A549 (cell line): ENCODE data around the gene POLR2J2.
"Not testable (repeated sequence)": the region's sequence is repeated elsewhere in the genome, so short reads cannot be mapped to it uniquely, and the experiment has no call there.

Experiments used
- CBX8 ChIP-seq: fragments of 200-600 bp; sonication (generic); IDR thresholded peaks from 2 replicates; pipeline ENCODE4 v1.6.1; 2016
- CTCF ChIP-seq: fragments of >200 bp; sonication (Bioruptor Twin); formaldehyde crosslinking; IDR thresholded peaks from 3 replicates; pipeline ENCODE4 v1.5.1; 2016
- EHMT2 ChIP-seq: fragments of 200-600 bp; sonication (generic); IDR thresholded peaks from 2 replicates; pipeline ENCODE4 v1.6.1; 2016; ENCODE audit warnings: antibody characterized with exemption, low read depth, mild to moderate bottlenecking, moderate library complexity
- EP300 ChIP-seq, 2 experiments: fragments of >200 bp; sonication (Bioruptor Twin); formaldehyde crosslinking; IDR thresholded peaks; 2 replicates in 1 of 2; 3 replicates in 1 of 2; pipeline ENCODE4 v1.6.1; 2016 to 2017
- JUNB ChIP-seq: fragments of >200 bp; sonication (Bioruptor Twin); formaldehyde crosslinking; IDR thresholded peaks from 2 replicates; pipeline ENCODE4 v1.6.1; 2016
- MAZ ChIP-seq: fragments of 150-350 bp; IDR thresholded peaks from 2 replicates; pipeline ENCODE4 v1.6.1; 2014; ENCODE audit warnings: antibody characterized with exemption, low read depth, low read length, borderline replicate concordance
- NR3C1 ChIP-seq: fragments of >200 bp; sonication (Bioruptor Twin); formaldehyde crosslinking; IDR thresholded peaks from 3 replicates; pipeline ENCODE4 v1.6.1; 2017
- POLR2A ChIP-seq: IDR thresholded peaks from 2 replicates; pipeline ENCODE4 v1.6.1; 2012; ENCODE audit warnings: mild to moderate bottlenecking, low read length
- RCOR1 ChIP-seq: fragments of 150-350 bp; IDR thresholded peaks from 2 replicates; pipeline ENCODE4 v1.6.1; 2014; ENCODE audit warnings: antibody characterized with exemption, low read length, low read depth
- USF2 ChIP-seq: fragments of 450-650 bp; IDR thresholded peaks from 2 replicates; pipeline ENCODE4 v1.6.1; 2014; ENCODE audit warnings: antibody characterized with exemption
- TF ChIP-seq, protein P1 (sequence below): fragments of 200-600 bp; sonication (generic); IDR thresholded peaks from 2 replicates; pipeline ENCODE4 v1.6.1; 2016; ENCODE audit warnings: antibody characterized with exemption, mild to moderate bottlenecking, moderate library complexity
- TF ChIP-seq, protein P2 (sequence below): fragments of 250-450 bp; sonication (Bioruptor Pico); IDR thresholded peaks from 2 replicates; pipeline ENCODE4 v1.5.0; 2020; ENCODE audit warnings: low read depth, mild to moderate bottlenecking, moderate library complexity

- not testable (repeated sequence) for TF ChIP-seq CTCF; USF2; NR3C1; CBX8; JUNB; EHMT2; POLR2A; EP300 (IDR thresholded peaks at IDR 0.05); RCOR1; MAZ
- TF ChIP-seq, protein P1, sequence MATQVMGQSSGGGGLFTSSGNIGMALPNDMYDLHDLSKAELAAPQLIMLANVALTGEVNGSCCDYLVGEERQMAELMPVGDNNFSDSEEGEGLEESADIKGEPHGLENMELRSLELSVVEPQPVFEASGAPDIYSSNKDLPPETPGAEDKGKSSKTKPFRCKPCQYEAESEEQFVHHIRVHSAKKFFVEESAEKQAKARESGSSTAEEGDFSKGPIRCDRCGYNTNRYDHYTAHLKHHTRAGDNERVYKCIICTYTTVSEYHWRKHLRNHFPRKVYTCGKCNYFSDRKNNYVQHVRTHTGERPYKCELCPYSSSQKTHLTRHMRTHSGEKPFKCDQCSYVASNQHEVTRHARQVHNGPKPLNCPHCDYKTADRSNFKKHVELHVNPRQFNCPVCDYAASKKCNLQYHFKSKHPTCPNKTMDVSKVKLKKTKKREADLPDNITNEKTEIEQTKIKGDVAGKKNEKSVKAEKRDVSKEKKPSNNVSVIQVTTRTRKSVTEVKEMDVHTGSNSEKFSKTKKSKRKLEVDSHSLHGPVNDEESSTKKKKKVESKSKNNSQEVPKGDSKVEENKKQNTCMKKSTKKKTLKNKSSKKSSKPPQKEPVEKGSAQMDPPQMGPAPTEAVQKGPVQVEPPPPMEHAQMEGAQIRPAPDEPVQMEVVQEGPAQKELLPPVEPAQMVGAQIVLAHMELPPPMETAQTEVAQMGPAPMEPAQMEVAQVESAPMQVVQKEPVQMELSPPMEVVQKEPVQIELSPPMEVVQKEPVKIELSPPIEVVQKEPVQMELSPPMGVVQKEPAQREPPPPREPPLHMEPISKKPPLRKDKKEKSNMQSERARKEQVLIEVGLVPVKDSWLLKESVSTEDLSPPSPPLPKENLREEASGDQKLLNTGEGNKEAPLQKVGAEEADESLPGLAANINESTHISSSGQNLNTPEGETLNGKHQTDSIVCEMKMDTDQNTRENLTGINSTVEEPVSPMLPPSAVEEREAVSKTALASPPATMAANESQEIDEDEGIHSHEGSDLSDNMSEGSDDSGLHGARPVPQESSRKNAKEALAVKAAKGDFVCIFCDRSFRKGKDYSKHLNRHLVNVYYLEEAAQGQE = not testable (repeated sequence)
- TF ChIP-seq, protein P2, sequence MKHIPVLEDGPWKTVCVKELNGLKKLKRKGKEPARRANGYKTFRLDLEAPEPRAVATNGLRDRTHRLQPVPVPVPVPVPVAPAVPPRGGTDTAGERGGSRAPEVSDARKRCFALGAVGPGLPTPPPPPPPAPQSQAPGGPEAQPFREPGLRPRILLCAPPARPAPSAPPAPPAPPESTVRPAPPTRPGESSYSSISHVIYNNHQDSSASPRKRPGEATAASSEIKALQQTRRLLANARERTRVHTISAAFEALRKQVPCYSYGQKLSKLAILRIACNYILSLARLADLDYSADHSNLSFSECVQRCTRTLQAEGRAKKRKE = not testable (repeated sequence)
Observed at GRCh38 chr7:102666850-102667249, 4.6 kb downstream of the POLR2J2 start.
